Measurements from ENCODE around the gene PRKD1.
"Not testable (repeated sequence)": the region's sequence is repeated elsewhere in the genome, so short reads cannot be mapped to it uniquely, and the experiment has no call there.

Gene PRKD1

DNA sequence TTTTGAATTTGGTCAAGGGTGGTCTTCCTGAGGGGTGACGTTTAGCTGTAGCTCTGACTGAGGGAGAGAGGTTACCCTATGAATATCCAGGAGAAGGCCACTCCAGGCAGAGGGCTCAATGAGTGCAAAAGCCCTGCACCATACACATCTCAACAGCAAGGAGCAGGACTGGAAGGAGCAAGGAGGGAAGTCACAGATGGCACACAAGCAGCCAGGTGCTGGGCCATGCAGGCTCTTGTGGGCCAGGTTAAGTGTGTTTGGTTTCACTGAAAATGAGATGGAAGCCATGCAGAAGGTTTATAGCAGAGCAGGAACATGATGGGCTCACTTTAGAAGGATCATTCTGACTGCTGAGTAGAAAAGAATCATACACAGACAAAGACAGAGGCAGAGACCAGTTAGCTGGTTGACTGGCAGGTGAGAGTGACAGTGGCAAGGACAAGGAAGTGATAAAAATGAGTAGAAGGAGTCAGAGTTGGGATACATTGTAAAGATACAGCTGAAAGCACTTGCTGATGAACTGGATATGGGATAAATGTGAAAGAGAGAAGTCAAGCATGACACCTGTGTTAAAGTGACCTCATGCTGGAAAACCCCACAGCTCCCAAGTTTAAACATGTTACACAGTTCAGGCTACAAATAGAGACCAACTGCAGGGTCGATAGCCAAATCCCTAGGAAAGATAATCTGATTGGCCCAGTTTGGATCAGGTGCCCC is 81.2 kb downstream of the PRKD1 start:
- H3K36me3 ChIP-seq (ENCODE audit: control insufficient read depth, low read length), result no peaks in the 10 kb centered on the region
- no peak overlapping the region for H3K27ac ChIP-seq (ENCODE audit: low read depth, low read length)
- H3F3A ChIP-seq (ENCODE audit: control insufficient read depth, insufficient read depth), result no peaks in the 10 kb centered on the region
- no peak overlapping the region for H3K4me2 ChIP-seq (ENCODE audit: low read length)
- H3K9me2 ChIP-seq (replicated peaks; ENCODE audit: control insufficient read depth, low read length), result no peaks in the 10 kb centered on the region
- TF ChIP-seq CTCF (IDR thresholded peaks at IDR 0.05; ENCODE audit: low read depth, low read length, poor library complexity, severe bottlenecking), result no peak
- no peak for TF ChIP-seq EZH2phosphoT487 (IDR thresholded peaks at IDR 0.05; ENCODE audit: borderline replicate concordance, low read length)
- H3K4me3 ChIP-seq (ENCODE audit: low read length), result no peak overlapping the region
- H4K20me1 ChIP-seq (ENCODE audit: control insufficient read depth, insufficient read depth, low read depth, low read length), result no peaks in the 10 kb centered on the region
- no peaks in the 10 kb centered on the region for H3K27me3 ChIP-seq (ENCODE audit: control insufficient read depth, low read length)
- H3K9me3 ChIP-seq (ENCODE audit: control insufficient read depth, insufficient read depth, low read length), result no peaks in the 10 kb centered on the region
- no peaks in the 10 kb centered on the region for H3K79me2 ChIP-seq (ENCODE audit: control insufficient read depth, low read length)
- no peaks in the 10 kb centered on the region for H3K4me1 ChIP-seq (ENCODE audit: control insufficient read depth, low read length)

DNA sequence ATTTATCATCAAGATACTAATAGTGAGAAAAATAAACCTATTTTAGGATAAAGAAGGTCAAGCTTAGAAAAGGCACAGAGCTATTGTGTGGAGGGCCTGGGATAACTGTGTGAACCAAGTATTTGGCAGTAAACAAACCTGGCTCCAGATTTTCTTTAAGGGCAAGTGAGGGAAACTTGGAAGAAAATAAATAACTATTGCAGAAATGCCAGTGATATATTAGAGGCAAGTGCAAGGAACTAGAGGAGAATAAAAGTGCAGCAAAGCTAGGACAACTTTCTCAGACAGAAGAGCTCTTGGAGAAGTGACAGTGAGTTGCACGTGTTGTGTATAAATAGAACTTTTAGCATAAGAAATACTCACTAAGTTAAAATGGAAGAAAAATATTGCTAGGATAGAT is 83.7 kb downstream of the PRKD1 start:
- no peaks in the 10 kb centered on the region for H3K4me1 ChIP-seq (ENCODE audit: control insufficient read depth, low read length)
- no peak overlapping the region for H3K4me3 ChIP-seq (ENCODE audit: low read length)
- H3K79me2 ChIP-seq (ENCODE audit: control insufficient read depth, low read length), result no peaks in the 10 kb centered on the region
- no peak overlapping the region for H3K27ac ChIP-seq (ENCODE audit: low read depth, low read length)
- TF ChIP-seq EZH2phosphoT487 (IDR thresholded peaks at IDR 0.05; ENCODE audit: borderline replicate concordance, low read length) (no peak), CTCF (IDR thresholded peaks at IDR 0.05; ENCODE audit: low read depth, low read length, poor library complexity, severe bottlenecking) (no peak)
- no peaks in the 10 kb centered on the region for H3K27me3 ChIP-seq (ENCODE audit: control insufficient read depth, low read length)
- H4K20me1 ChIP-seq (ENCODE audit: control insufficient read depth, insufficient read depth, low read depth, low read length), result no peaks in the 10 kb centered on the region
- no peaks in the 10 kb centered on the region for H3K9me2 ChIP-seq (replicated peaks; ENCODE audit: control insufficient read depth, low read length)
- H3F3A ChIP-seq (ENCODE audit: control insufficient read depth, insufficient read depth), result no peaks in the 10 kb centered on the region
- H3K9me3 ChIP-seq (ENCODE audit: control insufficient read depth, insufficient read depth, low read length), result peaks cover 18% of the 10 kb centered on the region; the same call in 1 of the 2 replicates
- no peaks in the 10 kb centered on the region for H3K36me3 ChIP-seq (ENCODE audit: control insufficient read depth, low read length)
- no peak overlapping the region for H3K4me2 ChIP-seq (ENCODE audit: low read length)

GRCh38 chr14:29842228-29842627 is 85.4 kb downstream of the PRKD1 start:
- Histone ChIP-seq H3K4me3 (ENCODE audit: low read length) (no peak overlapping the region), H3K79me2 (ENCODE audit: control insufficient read depth, low read length) (no peaks in the 10 kb centered on the region), H3F3A (ENCODE audit: control insufficient read depth, insufficient read depth) (no peaks in the 10 kb centered on the region), H3K27me3 (ENCODE audit: control insufficient read depth, low read length) (no peaks in the 10 kb centered on the region), H3K9me3 (ENCODE audit: control insufficient read depth, insufficient read depth, low read length) (peaks cover 18% of the 10 kb centered on the region; the same call in 1 of the 2 replicates), H3K4me2 (ENCODE audit: low read length) (no peak overlapping the region), H3K4me1 (ENCODE audit: control insufficient read depth, low read length) (no peaks in the 10 kb centered on the region), H3K27ac (ENCODE audit: low read depth, low read length) (no peak overlapping the region), H4K20me1 (ENCODE audit: control insufficient read depth, insufficient read depth, low read depth, low read length) (no peaks in the 10 kb centered on the region), H3K36me3 (ENCODE audit: control insufficient read depth, low read length) (no peaks in the 10 kb centered on the region), H3K9me2 (replicated peaks; ENCODE audit: control insufficient read depth, low read length) (no peaks in the 10 kb centered on the region)
- TF ChIP-seq EZH2phosphoT487 (IDR thresholded peaks at IDR 0.05; ENCODE audit: borderline replicate concordance, low read length) (no peak), CTCF (IDR thresholded peaks at IDR 0.05; ENCODE audit: low read depth, low read length, poor library complexity, severe bottlenecking) (no peak)

DNA sequence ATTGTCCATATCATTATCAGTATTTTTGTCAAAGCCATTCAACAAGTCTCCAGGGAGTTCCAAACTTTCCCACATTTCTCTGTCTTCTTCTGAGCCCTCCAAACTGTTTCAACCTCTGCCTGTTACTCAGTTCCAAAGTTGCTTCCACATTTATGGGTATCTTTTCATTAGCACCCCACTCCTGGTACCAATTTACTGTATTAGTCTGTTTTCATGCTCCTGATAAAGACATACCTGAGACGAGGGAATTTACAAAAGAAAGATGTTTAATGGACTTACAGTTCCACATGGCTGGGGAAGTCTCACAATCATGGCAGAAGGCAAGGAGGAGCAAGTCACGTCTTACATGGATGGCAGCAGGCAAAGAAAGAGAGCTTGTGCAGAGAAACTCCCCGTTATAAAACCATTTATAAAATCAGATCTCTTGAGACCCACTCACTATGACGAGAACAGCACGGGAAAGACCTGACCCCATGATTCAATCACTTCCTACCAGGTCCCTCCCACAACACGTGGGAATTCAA is 87.2 kb downstream of the PRKD1 start:
- H3K9me3 ChIP-seq (ENCODE audit: control insufficient read depth, insufficient read depth, low read length), result peaks cover 18% of the 10 kb centered on the region; the same call in 1 of the 2 replicates
- H3K79me2 ChIP-seq (ENCODE audit: control insufficient read depth, low read length); H4K20me1 ChIP-seq (ENCODE audit: control insufficient read depth, insufficient read depth, low read depth, low read length): not testable (repeated sequence)

DNA sequence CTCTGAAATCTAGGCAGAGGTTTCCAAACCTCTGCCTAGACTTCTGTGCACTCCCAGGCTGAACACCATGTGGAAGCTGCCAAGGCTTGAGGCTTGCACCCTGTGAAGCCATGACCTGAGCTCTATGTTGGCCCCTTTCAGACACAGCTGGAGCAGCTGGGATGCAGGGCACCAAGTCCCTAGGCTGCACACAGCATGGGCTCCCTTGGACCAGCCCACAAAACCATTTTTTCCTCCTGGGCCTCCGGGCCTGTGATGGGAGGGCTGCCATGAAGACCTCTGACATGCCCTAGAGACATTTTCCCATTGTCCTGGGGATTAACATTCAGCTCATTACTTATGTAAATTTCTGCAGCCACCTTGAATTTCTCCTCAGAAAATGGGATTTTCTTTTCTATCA is 88.0 kb downstream of the PRKD1 start:
- not testable (repeated sequence) for H3K9me2 ChIP-seq (replicated peaks; ENCODE audit: control insufficient read depth, low read length); H3K27me3 ChIP-seq (ENCODE audit: control insufficient read depth, low read length); H3K79me2 ChIP-seq (ENCODE audit: control insufficient read depth, low read length); H3K4me2 ChIP-seq (ENCODE audit: low read length); H3K4me3 ChIP-seq (ENCODE audit: low read length); H4K20me1 ChIP-seq (ENCODE audit: control insufficient read depth, insufficient read depth, low read depth, low read length); H3F3A ChIP-seq (ENCODE audit: control insufficient read depth, insufficient read depth); H3K27ac ChIP-seq (ENCODE audit: low read depth, low read length); H3K36me3 ChIP-seq (ENCODE audit: control insufficient read depth, low read length); H3K4me1 ChIP-seq (ENCODE audit: control insufficient read depth, low read length)
- peaks cover 18% of the 10 kb centered on the region; the same call in 1 of the 2 replicates for H3K9me3 ChIP-seq (ENCODE audit: control insufficient read depth, insufficient read depth, low read length)

More for the DNA sequence above, 87.2 kb downstream of the PRKD1 start:
- not testable (repeated sequence) for H3K4me1 ChIP-seq (ENCODE audit: control insufficient read depth, low read length); H3K36me3 ChIP-seq (ENCODE audit: control insufficient read depth, low read length); H3K27ac ChIP-seq (ENCODE audit: low read depth, low read length); H3K27me3 ChIP-seq (ENCODE audit: control insufficient read depth, low read length); H3F3A ChIP-seq (ENCODE audit: control insufficient read depth, insufficient read depth); H3K9me2 ChIP-seq (replicated peaks; ENCODE audit: control insufficient read depth, low read length); H3K4me2 ChIP-seq (ENCODE audit: low read length); H3K4me3 ChIP-seq (ENCODE audit: low read length)
